A549 (cell line): ENCODE results near the gene CEP112. TPM values are rescaled to one million over a fixed set of nuclear protein-coding genes. Genes with fewer than 3 reads are reported as not detected.

Source experiments
- ATAC-seq, 2 experiments: fragments of 200-7000 bp in 1 of 2; fragments of >200 bp in 1 of 2; cut with Nextera tagmentation in 1 of 2; cut with Tn5 transposase in 1 of 2; 3 replicates each; pipeline versions ENCODE4 v1.8.0 to v1.9.1; 2018 to 2020; ENCODE audit warnings: mild to moderate bottlenecking in 1 of 2, moderate library complexity in 1 of 2
- CTCF ChIA-PET: fragments of 300-600 bp; sonication (Branson Sonifier 250); formaldehyde crosslinking; extraction: SDS; loops from one replicate; lab custom pipeline; 2021; ENCODE audit warnings: antibody characterized with exemption, inconsistent platforms; lab: Yijun Ruan, JAX
- POLR2A ChIA-PET: fragments of 350-600 bp; formaldehyde crosslinking; extraction: SDS; loops from one replicate; lab custom pipeline; 2021; ENCODE audit warnings: antibody characterized with exemption, inconsistent platforms; lab: Yijun Ruan, JAX
- DNase-seq, 2 experiments: peaks; one replicate each; pipeline versions ENCODE4 v3.0.0 to v3.0.0-alpha.2; 2011 to 2016; ENCODE audit warnings: low read depth in 1 of 2, low spot score in 1 of 2
- FAIRE-seq: peaks from 2 replicates; lab custom pipeline; 2011; peaks lifted over from hg19 to GRCh38; lab: Jason Lieb, UNC
- H3K27ac ChIP-seq, 2 experiments: fragments of >200 bp; sonication (Bioruptor Twin); formaldehyde crosslinking; 3 replicates each; pipeline ENCODE4 v1.5.1; 2016 to 2017
- H3K4me1 ChIP-seq: fragments of >200 bp; sonication (Bioruptor Twin); formaldehyde crosslinking; 3 replicates; pipeline ENCODE4 v1.6.1; 2016
- H3K4me2 ChIP-seq: fragments of >200 bp; sonication (Bioruptor Twin); formaldehyde crosslinking; 3 replicates; pipeline ENCODE4 v1.6.1; 2016
- H3K4me3 ChIP-seq: fragments of >200 bp; sonication (Bioruptor Twin); formaldehyde crosslinking; 3 replicates; pipeline ENCODE4 v1.5.1; 2016
- H3K9me3 ChIP-seq: fragments of >200 bp; sonication (Bioruptor Twin); formaldehyde crosslinking; 3 replicates; pipeline ENCODE4 v1.6.1; 2016
- CHD2 ChIP-seq: fragments of 150-350 bp; IDR thresholded peaks from 2 replicates; pipeline ENCODE4 v1.6.1; 2014; ENCODE audit warnings: low read length; ENCODE audit not compliant: partially characterized antibody
- CHD4 ChIP-seq: fragments of 200-600 bp; sonication (generic); IDR thresholded peaks from 2 replicates; pipeline ENCODE4 v1.6.1; 2016; ENCODE audit warnings: antibody characterized with exemption, mild to moderate bottlenecking, borderline replicate concordance
- EHMT2 ChIP-seq: fragments of 200-600 bp; sonication (generic); IDR thresholded peaks from 2 replicates; pipeline ENCODE4 v1.6.1; 2016; ENCODE audit warnings: antibody characterized with exemption, low read depth, mild to moderate bottlenecking, moderate library complexity
- FOSB ChIP-seq: fragments of 250-450 bp; sonication (Bioruptor Pico); IDR thresholded peaks from 2 replicates; pipeline ENCODE4 v1.5.0; 2020; ENCODE audit warnings: mild to moderate bottlenecking, moderate library complexity
- HEYL ChIP-seq: fragments of 250-450 bp; sonication (Bioruptor Pico); IDR thresholded peaks from 2 replicates; pipeline ENCODE4 v1.8.0; 2021; ENCODE audit warnings: mild to moderate bottlenecking, moderate library complexity
- HOXA7 ChIP-seq: fragments of 250-450 bp; sonication (Bioruptor Pico); IDR thresholded peaks from 2 replicates; pipeline ENCODE4 v1.5.0; 2020; ENCODE audit warnings: mild to moderate bottlenecking, moderate library complexity
- HOXB5 ChIP-seq: fragments of 250-450 bp; sonication (Bioruptor Pico); IDR thresholded peaks from 2 replicates; pipeline ENCODE4 v1.5.0; 2020; ENCODE audit warnings: mild to moderate bottlenecking, moderate library complexity
- KDM5A ChIP-seq: fragments of 200-600 bp; sonication (generic); IDR thresholded peaks from 2 replicates; pipeline ENCODE4 v1.6.1; 2016; ENCODE audit warnings: antibody characterized with exemption, mild to moderate bottlenecking
- MAFK ChIP-seq: fragments of 450-650 bp; IDR thresholded peaks from 2 replicates; pipeline ENCODE4 v1.6.1; 2014; ENCODE audit not compliant: partially characterized antibody
- SREBF2 ChIP-seq: fragments of 450-650 bp; IDR thresholded peaks from 2 replicates; pipeline ENCODE4 v1.6.1; 2014; ENCODE audit warnings: mild to moderate bottlenecking, moderate library complexity
- TFCP2L1 ChIP-seq: fragments of 250-450 bp; sonication (Bioruptor Pico); IDR thresholded peaks from 2 replicates; pipeline ENCODE4 v1.5.0; 2021; ENCODE audit warnings: mild to moderate bottlenecking
- TP53 ChIP-seq: fragments of 250-450 bp; sonication (Bioruptor Pico); IDR thresholded peaks from 2 replicates; pipeline ENCODE4 v1.5.0; 2021; ENCODE audit warnings: mild to moderate bottlenecking, moderate library complexity
- ZC3H11A ChIP-seq: fragments of 450-650 bp; IDR thresholded peaks from 2 replicates; pipeline ENCODE4 v1.6.1; 2014; ENCODE audit warnings: antibody characterized with exemption, mild to moderate bottlenecking
- ZFP36 ChIP-seq: fragments of 450-650 bp; IDR thresholded peaks from 2 replicates; pipeline ENCODE4 v1.6.1; 2014; ENCODE audit warnings: borderline replicate concordance; ENCODE audit not compliant: partially characterized antibody
- ZNF302 ChIP-seq: fragments of 250-450 bp; sonication (Bioruptor Pico); IDR thresholded peaks from 2 replicates; pipeline ENCODE4 v1.9.0; 2021; ENCODE audit warnings: inconsistent platforms, mild to moderate bottlenecking, moderate library complexity
- ZSCAN20 ChIP-seq: fragments of 250-450 bp; sonication (Bioruptor Pico); IDR thresholded peaks from 2 replicates; pipeline ENCODE4 v1.8.0; 2022; ENCODE audit warnings: mild to moderate bottlenecking, moderate library complexity
- WGBS: methylation state at CpG from one replicate; pipeline ENCODE4 v1.1.6; 2017; ENCODE audit errors: missing lambda C conversion rate; 5-methylcytosine and 5-hydroxymethylcytosine counted together
- polyA plus RNA-seq, 4 experiments: library from polyadenylated mRNA; depleted of rRNA in 3 of 4; stranded (reverse); fragments of >200 nt; fragmentation: RNase III in 1 of 4; extraction: RNeasy Plus Mini Kit Qiagen cat#74134 plus additional on column Dnase treatment in 1 of 4; gene quantifications; 2 replicates in 3 of 4; 3 replicates in 1 of 4; pipeline ENCODE4 v1.2.3, GENCODE V29; 2011 to 2017
- TF ChIP-seq, protein P1 (sequence below): fragments of 250-450 bp; sonication (Bioruptor Pico); IDR thresholded peaks from 2 replicates; pipeline ENCODE4 v1.5.0; 2021; ENCODE audit warnings: mild to moderate bottlenecking, moderate library complexity, borderline replicate concordance
- TF ChIP-seq, protein P2 (sequence below): IDR thresholded peaks from 2 replicates; pipeline ENCODE4 v1.6.1; 2012
- TF ChIP-seq, protein P3 (sequence below): fragments of 450-650 bp; IDR thresholded peaks from 2 replicates; pipeline ENCODE4 v1.6.1; 2014; ENCODE audit warnings: antibody characterized with exemption
- TF ChIP-seq, protein P4 (sequence below): fragments of >200 bp; sonication (Bioruptor Twin); formaldehyde crosslinking; IDR thresholded peaks from 3 replicates; pipeline ENCODE4 v1.6.1; 2016
- TF ChIP-seq, protein P5 (sequence below): IDR thresholded peaks from 2 replicates; pipeline ENCODE4 v1.6.1; 2012; ENCODE audit warnings: low read depth, borderline replicate concordance
- TF ChIP-seq, protein P6 (sequence below): fragments of >200 bp; sonication (Bioruptor Twin); formaldehyde crosslinking; IDR thresholded peaks from 3 replicates; pipeline ENCODE4 v1.5.1; 2016

CEP112 gene
- polyA plus RNA-seq, 2 of the 4 experiments (the other 2 are of a cell fraction) = 9.6 to 15.2 TPM

DNA sequence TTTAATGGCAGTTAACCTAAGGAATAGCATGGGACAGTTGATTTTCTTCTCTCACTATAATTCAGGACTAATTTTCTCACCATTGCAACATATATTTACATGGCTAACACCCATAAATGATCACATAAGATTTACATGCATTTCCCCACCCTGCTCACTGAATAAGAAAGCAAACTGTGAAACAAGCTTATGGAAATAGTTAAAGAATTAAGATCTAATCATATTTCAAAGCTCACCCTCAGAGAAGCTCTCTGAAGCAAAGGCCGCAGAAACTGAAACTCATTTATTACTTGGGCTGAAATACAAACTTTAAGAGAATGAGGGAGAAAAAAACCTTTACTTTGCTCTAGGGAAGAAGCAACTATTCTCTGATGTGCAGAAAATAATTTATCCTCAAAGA is 411.8 kb downstream of the CEP112 start:
- DNase-seq (no peak), FAIRE-seq (no peak), ATAC-seq (no peak)
- Histone ChIP-seq H3K27ac (no peak overlapping the region), H3K4me3 (no peak overlapping the region), H3K4me2 (no peak overlapping the region), H3K9me3 (peaks cover 12% of the 10 kb centered on the region), H3K4me1 (peaks cover 21% of the 10 kb centered on the region)
- TF ChIP-seq HOXB5 (CRISPR knock-in tag) = no peak
- TF ChIP-seq ZSCAN20 (CRISPR knock-in tag) = no peak
- TF ChIP-seq ZNF302 (CRISPR knock-in tag) = no peak
- TF ChIP-seq, protein P1, sequence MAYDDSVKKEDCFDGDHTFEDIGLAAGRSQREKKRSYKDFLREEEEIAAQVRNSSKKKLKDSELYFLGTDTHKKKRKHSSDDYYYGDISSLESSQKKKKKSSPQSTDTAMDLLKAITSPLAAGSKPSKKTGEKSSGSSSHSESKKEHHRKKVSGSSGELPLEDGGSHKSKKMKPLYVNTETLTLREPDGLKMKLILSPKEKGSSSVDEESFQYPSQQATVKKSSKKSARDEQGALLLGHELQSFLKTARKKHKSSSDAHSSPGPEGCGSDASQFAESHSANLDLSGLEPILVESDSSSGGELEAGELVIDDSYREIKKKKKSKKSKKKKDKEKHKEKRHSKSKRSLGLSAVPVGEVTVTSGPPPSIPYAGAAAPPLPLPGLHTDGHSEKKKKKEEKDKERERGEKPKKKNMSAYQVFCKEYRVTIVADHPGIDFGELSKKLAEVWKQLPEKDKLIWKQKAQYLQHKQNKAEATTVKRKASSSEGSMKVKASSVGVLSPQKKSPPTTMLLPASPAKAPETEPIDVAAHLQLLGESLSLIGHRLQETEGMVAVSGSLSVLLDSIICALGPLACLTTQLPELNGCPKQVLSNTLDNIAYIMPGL = no peak
- no peak for TF ChIP-seq ZFP36
- no peak for TF ChIP-seq MAFK
- TF ChIP-seq ZC3H11A = no peak
- no peak for TF ChIP-seq HEYL (CRISPR knock-in tag)
- TF ChIP-seq, protein P2, sequence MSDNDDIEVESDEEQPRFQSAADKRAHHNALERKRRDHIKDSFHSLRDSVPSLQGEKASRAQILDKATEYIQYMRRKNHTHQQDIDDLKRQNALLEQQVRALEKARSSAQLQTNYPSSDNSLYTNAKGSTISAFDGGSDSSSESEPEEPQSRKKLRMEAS = no peak
- no peak for TF ChIP-seq CHD2
- TF ChIP-seq EHMT2 = no peak
- TF ChIP-seq TP53 (CRISPR knock-in tag) = no peak
- TF ChIP-seq TFCP2L1 = no peak
- TF ChIP-seq, protein P3, sequence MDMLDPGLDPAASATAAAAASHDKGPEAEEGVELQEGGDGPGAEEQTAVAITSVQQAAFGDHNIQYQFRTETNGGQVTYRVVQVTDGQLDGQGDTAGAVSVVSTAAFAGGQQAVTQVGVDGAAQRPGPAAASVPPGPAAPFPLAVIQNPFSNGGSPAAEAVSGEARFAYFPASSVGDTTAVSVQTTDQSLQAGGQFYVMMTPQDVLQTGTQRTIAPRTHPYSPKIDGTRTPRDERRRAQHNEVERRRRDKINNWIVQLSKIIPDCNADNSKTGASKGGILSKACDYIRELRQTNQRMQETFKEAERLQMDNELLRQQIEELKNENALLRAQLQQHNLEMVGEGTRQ = no peak
- no peak for TF ChIP-seq SREBF2
- no peak for TF ChIP-seq CHD4
- TF ChIP-seq HOXA7 = no peak
- no peak for TF ChIP-seq KDM5A
- TF ChIP-seq, protein P4, sequence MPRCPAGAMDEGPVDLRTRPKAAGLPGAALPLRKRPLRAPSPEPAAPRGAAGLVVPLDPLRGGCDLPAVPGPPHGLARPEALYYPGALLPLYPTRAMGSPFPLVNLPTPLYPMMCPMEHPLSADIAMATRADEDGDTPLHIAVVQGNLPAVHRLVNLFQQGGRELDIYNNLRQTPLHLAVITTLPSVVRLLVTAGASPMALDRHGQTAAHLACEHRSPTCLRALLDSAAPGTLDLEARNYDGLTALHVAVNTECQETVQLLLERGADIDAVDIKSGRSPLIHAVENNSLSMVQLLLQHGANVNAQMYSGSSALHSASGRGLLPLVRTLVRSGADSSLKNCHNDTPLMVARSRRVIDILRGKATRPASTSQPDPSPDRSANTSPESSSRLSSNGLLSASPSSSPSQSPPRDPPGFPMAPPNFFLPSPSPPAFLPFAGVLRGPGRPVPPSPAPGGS = no peak
- TF ChIP-seq, protein P5, sequence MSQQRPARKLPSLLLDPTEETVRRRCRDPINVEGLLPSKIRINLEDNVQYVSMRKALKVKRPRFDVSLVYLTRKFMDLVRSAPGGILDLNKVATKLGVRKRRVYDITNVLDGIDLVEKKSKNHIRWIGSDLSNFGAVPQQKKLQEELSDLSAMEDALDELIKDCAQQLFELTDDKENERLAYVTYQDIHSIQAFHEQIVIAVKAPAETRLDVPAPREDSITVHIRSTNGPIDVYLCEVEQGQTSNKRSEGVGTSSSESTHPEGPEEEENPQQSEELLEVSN = no peak
- ChIA-PET POLR2A (no interaction called here), CTCF (no interaction called here)
- WGBS = 93% methylated on average over 1 of the region's 1 CpG

DNA sequence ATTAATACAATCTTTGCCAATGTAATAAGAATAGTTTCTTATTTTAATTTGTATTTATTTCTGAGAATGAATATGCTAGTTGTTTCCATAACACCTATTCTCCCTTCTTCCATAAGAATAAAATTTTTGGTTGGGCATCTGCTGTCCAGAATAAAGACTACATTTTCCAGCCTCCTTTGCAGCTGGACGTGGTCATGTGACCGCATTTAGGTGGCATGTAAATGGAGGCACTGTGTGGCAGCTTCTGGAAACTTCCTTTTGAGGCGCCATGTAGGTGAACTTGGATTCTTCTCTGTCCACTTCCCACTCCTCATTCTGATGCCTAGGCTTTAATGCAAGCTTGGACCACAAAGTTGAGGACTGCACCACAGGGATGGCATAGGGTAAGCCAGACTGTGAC is 415.0 kb downstream of the CEP112 start:
- CTCF ChIA-PET = interaction anchor here (1.0 to 1.7 kb wide), 2 partner anchors 18 kb away, joined by 3 to 5 read pairs; no protein-coding TSS in a partner anchor

More for the DNA sequence above, 415.0 kb downstream of the CEP112 start:
- no peak for FAIRE-seq
- Histone ChIP-seq H3K27ac (0 out of 6 replicates have a peak overlapping the region, but pooled peaks of 1 of the 2 experiments have one; percentile 3), H3K4me3 (no peak overlapping the region), H3K4me1 (peaks cover 6% of the 10 kb centered on the region; the same call in 2 of the 3 replicates)
- WGBS = 60% methylated on average over 3 of the region's 3 CpGs
- TF ChIP-seq FOSB = no peak
- TF ChIP-seq, protein P6, sequence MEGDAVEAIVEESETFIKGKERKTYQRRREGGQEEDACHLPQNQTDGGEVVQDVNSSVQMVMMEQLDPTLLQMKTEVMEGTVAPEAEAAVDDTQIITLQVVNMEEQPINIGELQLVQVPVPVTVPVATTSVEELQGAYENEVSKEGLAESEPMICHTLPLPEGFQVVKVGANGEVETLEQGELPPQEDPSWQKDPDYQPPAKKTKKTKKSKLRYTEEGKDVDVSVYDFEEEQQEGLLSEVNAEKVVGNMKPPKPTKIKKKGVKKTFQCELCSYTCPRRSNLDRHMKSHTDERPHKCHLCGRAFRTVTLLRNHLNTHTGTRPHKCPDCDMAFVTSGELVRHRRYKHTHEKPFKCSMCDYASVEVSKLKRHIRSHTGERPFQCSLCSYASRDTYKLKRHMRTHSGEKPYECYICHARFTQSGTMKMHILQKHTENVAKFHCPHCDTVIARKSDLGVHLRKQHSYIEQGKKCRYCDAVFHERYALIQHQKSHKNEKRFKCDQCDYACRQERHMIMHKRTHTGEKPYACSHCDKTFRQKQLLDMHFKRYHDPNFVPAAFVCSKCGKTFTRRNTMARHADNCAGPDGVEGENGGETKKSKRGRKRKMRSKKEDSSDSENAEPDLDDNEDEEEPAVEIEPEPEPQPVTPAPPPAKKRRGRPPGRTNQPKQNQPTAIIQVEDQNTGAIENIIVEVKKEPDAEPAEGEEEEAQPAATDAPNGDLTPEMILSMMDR = no peak
- TF ChIP-seq HEYL (CRISPR knock-in tag) = no peak
- TF ChIP-seq, protein P2 = no peak
- TF ChIP-seq, all 56 proteins: peak for 0
- Histone ChIP-seq H3K4me2 (no peak overlapping the region), H3K9me3 (peaks cover 4% of the 10 kb centered on the region; the same call in 2 of the 3 replicates)
- no peak for DNase-seq
- ATAC-seq = no peak
- POLR2A ChIA-PET = no interaction called here
